ENCODE measurements around the gene MET. TPM values are rescaled to one million over a fixed set of nuclear protein-coding genes. Genes with fewer than 3 reads are reported as not detected.

The MET gene
- total RNA-seq, 1 experiment from 2014 or later = 200 TPM

GRCh38 chr7:116632384-116632783 lies 39.6 kb upstream of the MET start:
- intact Hi-C loops (cut with micrococcal nuclease) = no loop called here
- H3K36me3 ChIP-seq (ENCODE audit: control insufficient read depth in 1 of 2, insufficient read depth in 2 of 2, low read length in 2 of 2) = no peaks in the 10 kb centered on the region
- peak overlapping the region; percentile 61 for H3K4me2 ChIP-seq (ENCODE audit: low read length)
- H3K9ac ChIP-seq (ENCODE audit: low read length) = no peak overlapping the region
- no peaks in the 10 kb centered on the region for H4K20me1 ChIP-seq (ENCODE audit: insufficient read depth)
- TF ChIP-seq ATF3 (IDR thresholded peaks at IDR 0.05) (no peak), EZH2phosphoT487 (IDR thresholded peaks at IDR 0.05; ENCODE audit: borderline replicate concordance) (no peak), MAX (IDR thresholded peaks at IDR 0.05) (no peak), REST (IDR thresholded peaks at IDR 0.05; ENCODE audit: low read depth) (no peak)
- TF ChIP-seq, protein P1, sequence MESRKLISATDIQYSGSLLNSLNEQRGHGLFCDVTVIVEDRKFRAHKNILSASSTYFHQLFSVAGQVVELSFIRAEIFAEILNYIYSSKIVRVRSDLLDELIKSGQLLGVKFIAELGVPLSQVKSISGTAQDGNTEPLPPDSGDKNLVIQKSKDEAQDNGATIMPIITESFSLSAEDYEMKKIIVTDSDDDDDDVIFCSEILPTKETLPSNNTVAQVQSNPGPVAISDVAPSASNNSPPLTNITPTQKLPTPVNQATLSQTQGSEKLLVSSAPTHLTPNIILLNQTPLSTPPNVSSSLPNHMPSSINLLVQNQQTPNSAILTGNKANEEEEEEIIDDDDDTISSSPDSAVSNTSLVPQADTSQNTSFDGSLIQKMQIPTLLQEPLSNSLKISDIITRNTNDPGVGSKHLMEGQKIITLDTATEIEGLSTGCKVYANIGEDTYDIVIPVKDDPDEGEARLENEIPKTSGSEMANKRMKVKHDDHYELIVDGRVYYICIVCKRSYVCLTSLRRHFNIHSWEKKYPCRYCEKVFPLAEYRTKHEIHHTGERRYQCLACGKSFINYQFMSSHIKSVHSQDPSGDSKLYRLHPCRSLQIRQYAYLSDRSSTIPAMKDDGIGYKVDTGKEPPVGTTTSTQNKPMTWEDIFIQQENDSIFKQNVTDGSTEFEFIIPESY (IDR thresholded peaks at IDR 0.05; ENCODE audit: extremely low read depth, insufficient replicate concordance, low read length) = no peak
- POLR2A ChIA-PET = interaction anchor here (2.4 kb wide), 1 partner anchor 20 kb away, joined by 6 read pairs; no protein-coding TSS in a partner anchor
- BruUV-seq (replicated peaks) = no TSS peak
- H3K9me2 ChIP-seq (ENCODE audit: insufficient read depth) = no peaks in the 10 kb centered on the region
- RAD21 ChIA-PET (ENCODE audit: low non-redundant PET in 1 of 2, low total read pairs in 2 of 2, uncharacterized antibody in 2 of 2, unreplicated experiment in 2 of 2) = no interaction called here
- CTCF ChIA-PET = no interaction called here
- ATAC-seq (no peak), DNase-seq (ENCODE audit: low read depth, low spot score) (no peak)
- H2AFZ ChIP-seq (ENCODE audit: low read depth, low read length, poor library complexity, severe bottlenecking) = peak overlapping the region; percentile 76
- H3K4me1 ChIP-seq (ENCODE audit: control insufficient read depth in 1 of 2, insufficient read depth in 2 of 2, low read length in 2 of 2) = peaks cover 35 to 66% of the 10 kb centered on the region in 2 experiments
- no peaks in the 10 kb centered on the region for H3K9me3 ChIP-seq (ENCODE audit: control insufficient read depth in 1 of 2, insufficient read depth in 1 of 2, low read depth in 1 of 2, low read length in 2 of 2)
- H3K79me2 ChIP-seq (ENCODE audit: insufficient read depth, low read length) = no peaks in the 10 kb centered on the region
- no peaks in the 10 kb centered on the region for H3K27me3 ChIP-seq (ENCODE audit: insufficient read depth, low read length)
- no peak overlapping the region for H3K4me3 ChIP-seq (replicated peaks in 1 of 2; ENCODE audit: low read depth in 1 of 2, low read length in 2 of 2)
- H3K27ac ChIP-seq (ENCODE audit: low read depth, low read length) = no peak overlapping the region

All from HCT116 (cell line).